Tibial nerve (tissue), 4 donors: ENCODE results near the gene MOCS1. TPM values are rescaled to one million over a fixed set of nuclear protein-coding genes. Genes with fewer than 3 reads are reported as not detected.
A peak's percentile ranks its signal among the peaks of the same experiment; 100 is the strongest.

Experiments used
- DNase-seq, 2 donors: peaks; one replicate each; pipeline ENCODE4 v3.0.0-alpha.2; 2019; ENCODE audit warnings: low spot score in 2 of 2
- H3K27ac ChIP-seq, 4 donors: fragments of 200-600 bp; sonication (generic) in 3 of 4; one replicate each; pipeline ENCODE4 v1.5.1; 2017 to 2019; ENCODE audit warnings: mild to moderate bottlenecking in 1 of 4
- H3K27me3 ChIP-seq, 2 donors: fragments of 200-600 bp; sonication (generic) in 1 of 2; one replicate each; pipeline versions ENCODE4 v1.5.1 to v1.6.0; 2017 to 2019
- H3K36me3 ChIP-seq, 3 donors: fragments of 200-600 bp; sonication (generic); one replicate each; pipeline ENCODE4 v1.5.1; 2018 to 2019
- H3K4me1 ChIP-seq, 4 donors: fragments of 200-600 bp; sonication (generic) in 3 of 4; one replicate each; pipeline ENCODE4 v1.5.1; 2017 to 2019
- H3K4me3 ChIP-seq, 4 donors: fragments of 200-600 bp; sonication (generic) in 3 of 4; one replicate each; pipeline ENCODE4 v1.5.1; 2017 to 2019; ENCODE audit warnings: mild to moderate bottlenecking in 1 of 4, moderate library complexity in 1 of 4
- H3K9me3 ChIP-seq, 4 donors: fragments of 200-600 bp; sonication (generic) in 3 of 4; one replicate each; pipeline ENCODE4 v1.5.1; 2017 to 2019
- EP300 ChIP-seq, 2 donors: sonication (generic); formaldehyde crosslinking; IDR thresholded peaks; one replicate each; pipeline ENCODE4 v1.6.1; 2017; ENCODE audit warnings: antibody characterized with exemption in 2 of 2, mild to moderate bottlenecking in 1 of 2
- POLR2A ChIP-seq, 2 donors: fragments of 450-650 bp; IDR thresholded peaks; one replicate each; pipeline ENCODE4 v1.6.1; 2017; ENCODE audit warnings: antibody characterized with exemption in 2 of 2, mild to moderate bottlenecking in 2 of 2, moderate library complexity in 2 of 2
- WGBS, 2 donors: methylation state at CpG; one replicate each; pipeline ENCODE4 v1.1.5; 2018; 5-methylcytosine and 5-hydroxymethylcytosine counted together
- total RNA-seq, 4 donors: library from RNA; depleted of rRNA; stranded (reverse); fragments of >200 nt; gene quantifications; one replicate each; pipeline ENCODE4 v1.1.0, GENCODE V29; 2016
- TF ChIP-seq, protein P1 (sequence below), 5 experiments: fragments of 200-600 bp in 3 of 5; fragments of 450-650 bp in 2 of 5; sonication (generic) in 3 of 5; IDR thresholded peaks; one replicate each; pipeline ENCODE4 v1.5.1; 2016 to 2019; ENCODE audit warnings: antibody characterized with exemption in 5 of 5, mild to moderate bottlenecking in 3 of 5, moderate library complexity in 2 of 5

MOCS1 gene
- 100 to 1,000 TPM in 1 of 4 donors, 10 to 100 TPM in 3; 56.7 to 103 (median 71.0) TPM for total RNA-seq

- no peaks in the 10 kb centered on the region for H3K9me3 ChIP-seq
- WGBS, 2 donors = 1 to 7% methylated on average over 14 to 46 of the region's 46 CpGs
- TF ChIP-seq, protein P1, sequence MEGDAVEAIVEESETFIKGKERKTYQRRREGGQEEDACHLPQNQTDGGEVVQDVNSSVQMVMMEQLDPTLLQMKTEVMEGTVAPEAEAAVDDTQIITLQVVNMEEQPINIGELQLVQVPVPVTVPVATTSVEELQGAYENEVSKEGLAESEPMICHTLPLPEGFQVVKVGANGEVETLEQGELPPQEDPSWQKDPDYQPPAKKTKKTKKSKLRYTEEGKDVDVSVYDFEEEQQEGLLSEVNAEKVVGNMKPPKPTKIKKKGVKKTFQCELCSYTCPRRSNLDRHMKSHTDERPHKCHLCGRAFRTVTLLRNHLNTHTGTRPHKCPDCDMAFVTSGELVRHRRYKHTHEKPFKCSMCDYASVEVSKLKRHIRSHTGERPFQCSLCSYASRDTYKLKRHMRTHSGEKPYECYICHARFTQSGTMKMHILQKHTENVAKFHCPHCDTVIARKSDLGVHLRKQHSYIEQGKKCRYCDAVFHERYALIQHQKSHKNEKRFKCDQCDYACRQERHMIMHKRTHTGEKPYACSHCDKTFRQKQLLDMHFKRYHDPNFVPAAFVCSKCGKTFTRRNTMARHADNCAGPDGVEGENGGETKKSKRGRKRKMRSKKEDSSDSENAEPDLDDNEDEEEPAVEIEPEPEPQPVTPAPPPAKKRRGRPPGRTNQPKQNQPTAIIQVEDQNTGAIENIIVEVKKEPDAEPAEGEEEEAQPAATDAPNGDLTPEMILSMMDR (IDR thresholded peaks at IDR 0.05) = no peak
- TF ChIP-seq EP300 (IDR thresholded peaks at IDR 0.05) (peak; percentile 41 to 93), POLR2A (IDR thresholded peaks at IDR 0.05) (peak in 1 of 2 donors; percentile 82)
- peak within 1 kb of the TSS; percentile 54 to 94 (median 68) for H3K4me3 ChIP-seq
- peak; percentile 80 to 82 for DNase-seq
- no peaks in the 10 kb centered on the region for H3K27me3 ChIP-seq
- no peaks in the 10 kb centered on the region for H3K36me3 ChIP-seq
- peak within 1 kb of the TSS; percentile 77 to 97 (median 88) for H3K27ac ChIP-seq
- H3K4me1 ChIP-seq = peaks cover 0 to 57% (median 26%) of the 10 kb centered on the region in 4 donors
Observed at GRCh38 chr6:39934131-39934757, at the start of gene MOCS1. TSS of gene MOCS1 (minus strand) at chr6:39934462. CDS start at chr6:39934417, 45 bp downstream.

DNA sequence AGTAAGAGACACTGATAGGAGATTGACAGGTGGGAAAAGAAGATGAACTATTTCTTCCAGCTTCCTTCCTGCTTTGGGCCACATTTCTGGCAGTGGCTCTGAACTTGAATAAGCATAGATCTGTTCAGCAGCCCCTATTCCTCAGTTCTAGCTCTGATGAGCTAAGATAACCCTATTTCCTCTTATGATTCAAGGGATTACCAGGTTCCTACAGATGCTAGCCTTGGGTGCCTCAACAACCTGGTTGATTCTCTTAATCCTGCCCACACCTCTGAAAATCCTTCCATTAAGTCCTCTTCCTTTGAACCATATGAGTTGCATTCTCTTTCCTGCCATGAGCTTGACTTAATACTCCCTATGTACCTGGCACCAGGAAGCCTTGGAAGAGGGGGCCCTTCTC lies 49.8 kb upstream of the MOCS1 start:
- TF ChIP-seq POLR2A (IDR thresholded peaks at IDR 0.05) (no peak), EP300 (IDR thresholded peaks at IDR 0.05) (no peak)
- TF ChIP-seq, protein P1 (IDR thresholded peaks at IDR 0.05) = no peak
- DNase-seq = no peak
- H3K9me3 ChIP-seq = no peaks in the 10 kb centered on the region
- no peaks in the 10 kb centered on the region for H3K36me3 ChIP-seq
- H3K4me1 ChIP-seq = peaks cover 0 to 22% (median 2%) of the 10 kb centered on the region in 4 donors
- no peak overlapping the region for H3K27ac ChIP-seq
- H3K4me3 ChIP-seq = no peak overlapping the region
- H3K27me3 ChIP-seq = no peaks in the 10 kb centered on the region

DNA sequence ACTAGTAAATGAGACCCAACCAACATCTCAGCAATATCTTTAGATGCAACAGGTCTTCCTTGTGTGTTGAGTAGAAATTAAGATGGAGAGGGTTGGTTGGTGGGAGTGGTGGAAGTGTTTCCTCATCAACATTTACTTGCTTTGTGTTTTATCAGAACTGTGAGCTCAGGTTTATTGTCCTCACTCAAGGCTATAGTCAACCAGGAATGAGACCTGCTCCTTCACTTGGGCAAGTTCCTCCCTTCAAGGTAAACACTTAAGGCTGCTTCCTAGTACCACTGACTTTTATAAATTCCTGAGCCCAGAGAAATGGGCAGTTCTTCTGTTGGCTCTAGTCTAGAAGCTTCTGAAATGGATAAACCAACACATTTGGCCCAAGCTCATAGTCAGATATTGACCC lies 48.9 kb upstream of the MOCS1 start:
- Histone ChIP-seq H3K27ac (no peak overlapping the region), H3K9me3 (no peaks in the 10 kb centered on the region), H3K4me1 (peaks cover 0 to 27% (median 2%) of the 10 kb centered on the region in 4 donors), H3K36me3 (no peaks in the 10 kb centered on the region), H3K27me3 (no peaks in the 10 kb centered on the region), H3K4me3 (no peak overlapping the region)
- TF ChIP-seq EP300 (IDR thresholded peaks at IDR 0.05) (no peak), POLR2A (IDR thresholded peaks at IDR 0.05) (no peak)
- TF ChIP-seq, protein P1 (IDR thresholded peaks at IDR 0.05) = no peak
- DNase-seq = no peak

DNA sequence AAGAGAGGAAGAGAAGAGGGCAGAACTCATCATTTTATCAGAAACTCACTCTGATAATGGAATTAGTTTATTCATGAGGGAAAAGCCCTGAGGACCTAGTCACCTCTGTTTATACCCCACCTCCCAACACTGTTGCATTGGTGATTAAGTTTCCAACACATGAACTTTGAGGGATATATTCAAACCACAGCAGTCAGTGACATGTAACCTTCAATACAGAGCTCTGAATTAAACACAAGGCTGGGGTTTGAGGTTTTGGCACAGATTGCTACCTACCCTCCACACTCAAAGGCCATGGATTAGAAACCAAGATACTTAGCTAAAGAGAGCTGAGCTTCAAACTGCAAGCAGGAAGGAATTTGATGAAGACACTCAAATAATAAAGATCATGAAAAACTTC lies 48.5 kb upstream of the MOCS1 start:
- no peak for TF ChIP-seq POLR2A (IDR thresholded peaks at IDR 0.05)
- TF ChIP-seq, protein P1 (IDR thresholded peaks at IDR 0.05) = no peak
- DNase-seq = no peak
- H3K27ac ChIP-seq = no peak overlapping the region
- H3K4me3 ChIP-seq = no peak overlapping the region
- H3K9me3 ChIP-seq = no peaks in the 10 kb centered on the region
- H3K36me3 ChIP-seq = no peaks in the 10 kb centered on the region
- H3K4me1 ChIP-seq = peaks cover 0 to 27% (median 2%) of the 10 kb centered on the region in 4 donors
- no peaks in the 10 kb centered on the region for H3K27me3 ChIP-seq

- no peaks in the 10 kb centered on the region for H3K27me3 ChIP-seq
- H3K4me3 ChIP-seq = no peak overlapping the region
- no peak for TF ChIP-seq EP300 (IDR thresholded peaks at IDR 0.05)
- TF ChIP-seq, protein P1 (IDR thresholded peaks at IDR 0.05) = peak; percentile 32 to 62 (median 45)
- H3K36me3 ChIP-seq = no peaks in the 10 kb centered on the region
- H3K4me1 ChIP-seq = peaks cover 0 to 27% (median 2%) of the 10 kb centered on the region in 4 donors
- 49 to 56% methylated on average over 3 of the region's 3 CpGs for WGBS, 2 donors
- no peaks in the 10 kb centered on the region for H3K9me3 ChIP-seq
- DNase-seq = peak in 1 of 2 donors; percentile 65
- H3K27ac ChIP-seq = peak overlapping the region in 2 of 4 donors; percentile 58 to 72
Observed at GRCh38 chr6:39980839-39981580, 46.7 kb upstream of the MOCS1 start.
